ENCODE measurements around the gene RFT1. TPM values are rescaled to one million over a fixed set of nuclear protein-coding genes. Genes with fewer than 3 reads are reported as not detected.

Gene RFT1
- total and polyA plus RNA-seq, 2 of the 13 experiments (the other 11 are each of a cell fraction or from before 2014, with no cell fraction given) = 23.2 to 37.0 TPM

DNA sequence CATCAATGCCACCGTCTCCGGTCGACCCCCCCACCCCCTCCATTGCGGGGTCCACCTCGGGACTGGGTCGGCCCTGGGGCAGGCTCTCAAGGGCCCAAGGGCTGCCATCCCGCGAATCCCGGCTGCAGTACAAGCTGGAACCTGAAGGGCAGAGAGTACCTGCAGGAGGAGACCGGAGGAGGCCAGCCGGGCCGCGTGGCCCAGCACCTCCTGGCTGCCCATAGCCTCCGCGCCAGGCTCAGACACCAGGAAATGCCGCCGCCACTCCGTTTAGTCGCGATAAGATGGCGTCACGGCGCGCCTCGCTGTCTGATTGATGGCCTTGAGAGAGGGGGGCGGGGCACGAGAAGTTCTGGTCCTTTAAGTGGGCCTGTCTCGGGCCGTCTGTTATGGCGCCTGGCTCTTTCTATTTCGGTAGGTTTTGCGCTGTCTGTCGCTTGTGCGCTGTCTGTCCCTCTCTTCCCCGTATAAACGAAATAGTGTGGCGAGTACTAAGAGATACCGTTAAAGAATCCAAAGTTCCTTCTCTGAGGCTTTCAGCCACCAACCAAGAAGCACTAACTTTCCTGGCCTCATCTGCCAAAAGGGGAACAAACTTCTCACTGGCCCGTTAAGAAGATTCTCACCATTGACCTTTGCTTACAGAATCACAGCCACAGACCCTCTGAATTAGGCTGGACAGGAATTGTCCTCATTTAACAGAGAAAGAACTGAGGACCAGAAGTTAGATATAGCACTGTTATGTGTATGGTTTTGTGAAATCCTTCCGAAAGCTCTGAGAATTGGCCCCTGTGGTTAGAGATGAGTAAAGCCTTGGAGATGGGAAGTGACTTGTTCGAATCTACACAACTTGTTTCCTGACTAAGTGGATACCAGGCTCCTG, at the start of gene RFT1 (continued):
- TF ChIP-seq MAZ (IDR thresholded peaks at IDR 0.05; ENCODE audit: borderline replicate concordance, low read depth, low read length) (no peak; the same call in 1 of the 2 replicates), MAZ (CRISPR knock-in tag; IDR thresholded peaks at IDR 0.05; ENCODE audit: low read depth) (peak; percentile 69; the same call in 1 of the 2 replicates), PCBP2 (optimal IDR thresholded peaks at IDR 0.05; ENCODE audit: low read depth, low read length, poor library complexity, severe bottlenecking) (no peak), SMARCC2 (IDR thresholded peaks at IDR 0.05) (no peak), CAMTA2 (CRISPR knock-in tag; IDR thresholded peaks at IDR 0.05; ENCODE audit: borderline replicate concordance) (no peak), CEBPB (IDR thresholded peaks at IDR 0.05; ENCODE audit: borderline replicate concordance, low read depth, low read length) (no peak), ZNF883 (CRISPR knock-in tag; IDR thresholded peaks at IDR 0.05; ENCODE audit: not compliant biosample characterization) (peak; percentile 44), ZFAT (CRISPR knock-in tag; conservative IDR thresholded peaks at IDR 0.05) (no peak), ZIK1 (CRISPR knock-in tag; IDR thresholded peaks at IDR 0.05; ENCODE audit: borderline replicate concordance, low read depth) (no peak), ZNF781 (CRISPR knock-in tag; IDR thresholded peaks at IDR 0.05; ENCODE audit: borderline replicate concordance, not compliant biosample characterization) (peak; percentile 84)
- TF ChIP-seq, protein P1, sequence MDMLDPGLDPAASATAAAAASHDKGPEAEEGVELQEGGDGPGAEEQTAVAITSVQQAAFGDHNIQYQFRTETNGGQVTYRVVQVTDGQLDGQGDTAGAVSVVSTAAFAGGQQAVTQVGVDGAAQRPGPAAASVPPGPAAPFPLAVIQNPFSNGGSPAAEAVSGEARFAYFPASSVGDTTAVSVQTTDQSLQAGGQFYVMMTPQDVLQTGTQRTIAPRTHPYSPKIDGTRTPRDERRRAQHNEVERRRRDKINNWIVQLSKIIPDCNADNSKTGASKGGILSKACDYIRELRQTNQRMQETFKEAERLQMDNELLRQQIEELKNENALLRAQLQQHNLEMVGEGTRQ (IDR thresholded peaks at IDR 0.05; ENCODE audit: low read depth, low read length) = no peak
- TF ChIP-seq, protein P1 (CRISPR knock-in tag; IDR thresholded peaks at IDR 0.05; ENCODE audit: borderline replicate concordance) = no peak
- TF ChIP-seq, protein P2, sequence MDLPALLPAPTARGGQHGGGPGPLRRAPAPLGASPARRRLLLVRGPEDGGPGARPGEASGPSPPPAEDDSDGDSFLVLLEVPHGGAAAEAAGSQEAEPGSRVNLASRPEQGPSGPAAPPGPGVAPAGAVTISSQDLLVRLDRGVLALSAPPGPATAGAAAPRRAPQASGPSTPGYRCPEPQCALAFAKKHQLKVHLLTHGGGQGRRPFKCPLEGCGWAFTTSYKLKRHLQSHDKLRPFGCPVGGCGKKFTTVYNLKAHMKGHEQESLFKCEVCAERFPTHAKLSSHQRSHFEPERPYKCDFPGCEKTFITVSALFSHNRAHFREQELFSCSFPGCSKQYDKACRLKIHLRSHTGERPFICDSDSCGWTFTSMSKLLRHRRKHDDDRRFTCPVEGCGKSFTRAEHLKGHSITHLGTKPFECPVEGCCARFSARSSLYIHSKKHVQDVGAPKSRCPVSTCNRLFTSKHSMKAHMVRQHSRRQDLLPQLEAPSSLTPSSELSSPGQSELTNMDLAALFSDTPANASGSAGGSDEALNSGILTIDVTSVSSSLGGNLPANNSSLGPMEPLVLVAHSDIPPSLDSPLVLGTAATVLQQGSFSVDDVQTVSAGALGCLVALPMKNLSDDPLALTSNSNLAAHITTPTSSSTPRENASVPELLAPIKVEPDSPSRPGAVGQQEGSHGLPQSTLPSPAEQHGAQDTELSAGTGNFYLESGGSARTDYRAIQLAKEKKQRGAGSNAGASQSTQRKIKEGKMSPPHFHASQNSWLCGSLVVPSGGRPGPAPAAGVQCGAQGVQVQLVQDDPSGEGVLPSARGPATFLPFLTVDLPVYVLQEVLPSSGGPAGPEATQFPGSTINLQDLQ (CRISPR knock-in tag; IDR thresholded peaks at IDR 0.05) = no peak
- TF ChIP-seq, protein P3, sequence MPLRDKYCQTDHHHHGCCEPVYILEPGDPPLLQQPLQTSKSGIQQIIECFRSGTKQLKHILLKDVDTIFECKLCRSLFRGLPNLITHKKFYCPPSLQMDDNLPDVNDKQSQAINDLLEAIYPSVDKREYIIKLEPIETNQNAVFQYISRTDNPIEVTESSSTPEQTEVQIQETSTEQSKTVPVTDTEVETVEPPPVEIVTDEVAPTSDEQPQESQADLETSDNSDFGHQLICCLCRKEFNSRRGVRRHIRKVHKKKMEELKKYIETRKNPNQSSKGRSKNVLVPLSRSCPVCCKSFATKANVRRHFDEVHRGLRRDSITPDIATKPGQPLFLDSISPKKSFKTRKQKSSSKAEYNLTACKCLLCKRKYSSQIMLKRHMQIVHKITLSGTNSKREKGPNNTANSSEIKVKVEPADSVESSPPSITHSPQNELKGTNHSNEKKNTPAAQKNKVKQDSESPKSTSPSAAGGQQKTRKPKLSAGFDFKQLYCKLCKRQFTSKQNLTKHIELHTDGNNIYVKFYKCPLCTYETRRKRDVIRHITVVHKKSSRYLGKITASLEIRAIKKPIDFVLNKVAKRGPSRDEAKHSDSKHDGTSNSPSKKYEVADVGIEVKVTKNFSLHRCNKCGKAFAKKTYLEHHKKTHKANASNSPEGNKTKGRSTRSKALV (CRISPR knock-in tag; IDR thresholded peaks at IDR 0.05) = no peak
